OCI-LY7 (cell line): ENCODE results near the gene PPAT. TPM values are rescaled to one million over a fixed set of nuclear protein-coding genes. Genes with fewer than 3 reads are reported as not detected.

Experiments
- BruUV-seq: library from RNA; stranded (reverse); fragments of 400-500 nt; replicated peaks from 2 replicates; lab custom pipeline; 2021; lab: Mats Ljungman, UMichigan
- CTCF ChIA-PET: fragments of 300-600 bp; sonication (Branson Sonifier 250); formaldehyde crosslinking; loops from one replicate; lab custom pipeline; 2022; ENCODE audit warnings: antibody characterized with exemption; ENCODE audit not compliant: unreplicated experiment; lab: Charles Lee
- POLR2A ChIA-PET: fragments of 300-600 bp; sonication (Branson Sonifier 250); formaldehyde crosslinking; loops from one replicate; lab custom pipeline; 2022; ENCODE audit warnings: antibody characterized with exemption; lab: Charles Lee
- DNase-seq: peaks from one replicate; pipeline ENCODE4 v3.0.0-alpha.2; 2015; ENCODE audit warnings: low spot score
- H2AFZ ChIP-seq: fragments of 200-600 bp; sonication (generic), shearing (Covaris generic); 2 replicates; pipeline ENCODE4 v1.6.1; 2014; ENCODE audit warnings: mild to moderate bottlenecking, antibody characterized with exemption, low read length, moderate library complexity
- H3K27ac ChIP-seq: fragments of 200-600 bp; sonication (generic); 2 replicates; pipeline ENCODE4 v1.5.1; 2014; ENCODE audit warnings: mixed run types, low read depth, mild to moderate bottlenecking, moderate library complexity, low read length, inconsistent platforms; ENCODE audit not compliant: poor library complexity, severe bottlenecking
- H3K36me3 ChIP-seq: fragments of 200-600 bp; sonication (generic); 2 replicates; pipeline ENCODE4 v1.6.1; 2014; ENCODE audit warnings: mild to moderate bottlenecking, antibody characterized with exemption, low read length, moderate library complexity, mixed read lengths; ENCODE audit not compliant: insufficient read depth
- H3K4me1 ChIP-seq: fragments of 200-600 bp; sonication (generic); 2 replicates; pipeline ENCODE4 v1.5.1; 2014; ENCODE audit warnings: mild to moderate bottlenecking, low read length; ENCODE audit not compliant: insufficient read depth, poor library complexity, severe bottlenecking
- H3K4me2 ChIP-seq: fragments of 200-600 bp; sonication (generic); 2 replicates; pipeline ENCODE4 v1.6.1; 2014; ENCODE audit warnings: mild to moderate bottlenecking, low read length
- H3K4me3 ChIP-seq: fragments of 200-600 bp; sonication (generic); 2 replicates; pipeline ENCODE4 v1.5.1; 2014; ENCODE audit warnings: mild to moderate bottlenecking, low read depth, low read length; ENCODE audit not compliant: poor library complexity, severe bottlenecking
- H3K79me2 ChIP-seq: fragments of 200-600 bp; sonication (generic); 2 replicates; pipeline ENCODE4 v1.6.1; 2016; ENCODE audit warnings: low read depth, mild to moderate bottlenecking, low read length, moderate library complexity, mixed read lengths; ENCODE audit not compliant: insufficient read depth
- H3K9me2 ChIP-seq: fragments of 200-600 bp; sonication (generic); 2 replicates; pipeline ENCODE4 v1.6.1; 2016; ENCODE audit warnings: mild to moderate bottlenecking, low read length, mixed read lengths; ENCODE audit not compliant: insufficient read depth
- H3K9me3 ChIP-seq: fragments of 200-600 bp; sonication (generic); 2 replicates; pipeline ENCODE4 v1.6.1; 2014; ENCODE audit warnings: mild to moderate bottlenecking, mixed run types, low read length, mixed read lengths
- H4K20me1 ChIP-seq: fragments of 200-600 bp; sonication (generic); 2 replicates; pipeline ENCODE4 v1.6.1; 2014; ENCODE audit warnings: mild to moderate bottlenecking, antibody characterized with exemption, low read length, moderate library complexity, mixed read lengths; ENCODE audit not compliant: insufficient read depth
- CTCF ChIP-seq: fragments of 200-600 bp; sonication (generic); conservative IDR thresholded peaks from 2 replicates; pipeline ENCODE4 v1.5.1; 2014; ENCODE audit warnings: mild to moderate bottlenecking, antibody characterized with exemption, low read length, moderate library complexity, mixed read lengths
- EZH2phosphoT487 ChIP-seq: fragments of 200-600 bp; sonication (generic); IDR thresholded peaks from 2 replicates; pipeline ENCODE4 v1.6.1; 2018; ENCODE audit warnings: low read depth, borderline replicate concordance, mild to moderate bottlenecking, mixed run types, antibody characterized with exemption, low read length, moderate library complexity, mixed read lengths
- intact Hi-C: fragments of 100-400 bp; cut with micrococcal nuclease; formaldehyde crosslinking; loops from one replicate; pipeline ENCODE4 v1.10.0; 2022; ENCODE audit not compliant: unreplicated experiment
- total RNA-seq, 2 experiments: library from RNA; depleted of rRNA in 1 of 2; stranded (reverse); fragments of >200 nt in 1 of 2; shearing (Covaris generic) in 1 of 2; gene quantifications; 2 replicates each; pipeline ENCODE4 v1.2.3, GENCODE V29; 2014 to 2022

Gene PPAT
- total RNA-seq, 2 experiments from 2014 or later, result 35.8 to 54.3 TPM

- DNase-seq, result no peak
- Histone ChIP-seq H3K4me2 (no peak overlapping the region), H3K4me3 (no peak overlapping the region), H4K20me1 (peaks cover 27% of the 10 kb centered on the region), H3K9me3 (no peaks in the 10 kb centered on the region), H3K79me2 (peaks cover 57% of the 10 kb centered on the region), H3K27ac (no peak overlapping the region), H3K9me2 (no peaks in the 10 kb centered on the region), H3K36me3 (peaks cover 69% of the 10 kb centered on the region), H2AFZ (no peak overlapping the region), H3K4me1 (peaks cover 21% of the 10 kb centered on the region)
- intact Hi-C loops, result no loop called here
- POLR2A ChIA-PET, result interaction anchor here (0.5 to 1.3 kb wide), 4 partner anchors 10 to 238 kb away, joined by 3 to 7 read pairs (median 4); no protein-coding TSS in a partner anchor
- CTCF ChIA-PET, result no interaction called here
- TF ChIP-seq EZH2phosphoT487 (no peak), CTCF (no peak)
- no TSS peak for BruUV-seq
These were observed 26.7 kb upstream of the PPAT start for GRCh38 chr4:56462157-56462556.

GRCh38 chr4:56460085-56460484, 24.7 kb upstream of the PPAT start:
- peaks cover 89% of the 10 kb centered on the region for H3K36me3 ChIP-seq
- BruUV-seq, result no TSS peak
- no peak overlapping the region for H3K27ac ChIP-seq

More at GRCh38 chr4:56460085-56460484, 24.7 kb upstream of the PPAT start:
- TF ChIP-seq EZH2phosphoT487 (no peak), CTCF (no peak)
- Histone ChIP-seq H3K79me2 (peaks cover 46% of the 10 kb centered on the region; the same call in 1 of the 2 replicates), H3K9me2 (no peaks in the 10 kb centered on the region), H3K9me3 (no peaks in the 10 kb centered on the region), H4K20me1 (peaks cover 23% of the 10 kb centered on the region), H2AFZ (no peak overlapping the region), H3K4me1 (peaks cover 10% of the 10 kb centered on the region), H3K4me3 (no peak overlapping the region), H3K4me2 (no peak overlapping the region)
- POLR2A ChIA-PET, result interaction anchor here (1.1 to 1.6 kb wide), 3 partner anchors 9 to 38 kb away, joined by 3 to 6 read pairs (median 5); no protein-coding TSS in a partner anchor
- no peak for DNase-seq
- CTCF ChIA-PET, result no interaction called here
- intact Hi-C loops, result no loop called here
